ENCODE measurements around the gene NECAB3.
"Not testable (repeated sequence)": the region's sequence is repeated elsewhere in the genome, so short reads cannot be mapped to it uniquely, and the experiment has no call there.

The NECAB3 gene, protein sequence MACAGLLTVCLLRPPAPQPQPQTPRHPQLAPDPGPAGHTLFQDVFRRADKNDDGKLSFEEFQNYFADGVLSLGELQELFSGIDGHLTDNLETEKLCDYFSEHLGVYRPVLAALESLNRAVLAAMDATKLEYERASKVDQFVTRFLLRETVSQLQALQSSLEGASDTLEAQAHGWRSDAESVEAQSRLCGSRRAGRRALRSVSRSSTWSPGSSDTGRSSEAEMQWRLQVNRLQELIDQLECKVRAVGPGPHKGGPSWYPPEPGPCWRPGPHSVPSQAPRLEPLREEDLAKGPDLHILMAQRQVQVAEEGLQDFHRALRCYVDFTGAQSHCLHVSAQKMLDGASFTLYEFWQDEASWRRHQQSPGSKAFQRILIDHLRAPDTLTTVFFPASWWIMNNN

DNA sequence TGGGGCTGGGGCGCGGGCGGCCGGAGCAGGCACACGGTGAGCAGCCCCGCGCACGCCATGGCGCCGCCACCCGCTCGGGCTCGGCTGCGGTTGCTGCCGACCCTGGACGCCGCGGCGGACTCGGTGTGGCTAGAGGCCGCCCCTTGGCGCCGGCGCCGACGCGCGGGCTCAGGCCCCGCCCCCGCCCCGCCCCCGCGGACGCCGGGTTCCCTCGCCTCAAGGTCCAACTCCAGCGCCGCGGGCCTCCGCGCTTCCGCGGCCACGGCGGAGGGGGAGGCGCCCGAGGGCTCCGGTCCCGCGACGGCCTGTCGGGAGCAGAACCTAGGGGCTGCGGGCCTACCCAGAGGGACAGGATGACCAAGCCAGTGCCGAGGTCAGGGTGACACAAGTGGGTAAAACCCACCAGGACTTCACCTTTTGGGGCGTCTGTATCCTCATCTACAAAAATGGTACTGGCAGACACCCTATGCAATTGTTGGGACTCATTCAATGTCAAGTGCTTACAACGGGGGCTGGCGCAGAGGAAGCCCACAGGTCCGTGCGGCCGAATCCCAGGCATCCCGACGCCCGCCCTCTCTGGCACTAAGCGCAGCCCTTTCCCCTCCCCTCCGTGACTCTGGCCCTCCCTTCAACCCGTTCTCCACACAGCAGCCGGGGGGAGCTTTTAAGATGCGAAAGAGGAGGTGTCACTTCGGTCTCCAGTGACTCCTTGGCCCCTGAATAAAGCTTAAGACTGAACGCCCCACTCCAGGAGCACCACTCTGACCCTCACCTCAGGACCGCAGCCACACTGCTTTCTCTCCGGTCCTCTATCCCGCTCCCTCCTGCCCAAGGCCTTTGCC, at the start of gene NECAB3:
Gene NECAB3 (minus strand): TSS at position 135 of the 842 bp plus-strand sequence. CDS start 76 bp downstream, at position 59.
- DNase-seq: peak; percentile 78

DNA sequence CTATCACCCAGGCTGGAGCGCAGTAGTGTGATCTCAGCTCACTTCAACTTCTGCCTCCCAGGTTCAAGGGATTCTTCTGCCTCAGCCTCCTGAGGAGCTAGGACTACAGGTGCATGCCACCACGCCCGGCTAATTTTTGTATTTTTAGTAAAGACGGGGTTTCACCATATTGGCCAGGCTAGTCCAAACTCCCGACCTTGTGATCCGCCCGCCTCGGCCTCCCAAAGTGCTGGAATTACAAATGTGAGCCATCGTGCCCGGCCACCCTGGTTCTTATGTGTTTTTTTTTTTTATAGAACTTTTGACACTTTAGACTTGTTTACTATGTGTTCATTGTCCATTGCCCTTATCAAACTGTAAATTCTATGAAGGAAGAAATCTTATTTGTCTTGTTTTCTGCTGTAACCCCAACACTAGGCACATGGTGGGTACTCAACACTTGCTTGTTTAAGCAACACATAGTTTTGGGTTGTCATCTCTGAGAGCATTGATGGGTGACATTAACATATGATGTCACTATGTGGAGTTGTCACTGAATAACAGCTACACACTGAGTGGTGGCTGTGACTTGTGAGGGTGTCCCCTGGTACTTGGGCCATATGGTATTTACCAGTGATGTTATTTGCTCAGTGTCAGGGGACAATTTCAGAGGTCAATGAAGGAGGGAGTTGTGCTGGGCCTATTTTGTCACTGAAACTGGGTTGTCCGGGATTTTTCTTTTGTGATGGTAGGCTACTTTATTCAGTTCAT, 47.3 kb upstream of the NECAB3 start:
- no peak for DNase-seq

DNA sequence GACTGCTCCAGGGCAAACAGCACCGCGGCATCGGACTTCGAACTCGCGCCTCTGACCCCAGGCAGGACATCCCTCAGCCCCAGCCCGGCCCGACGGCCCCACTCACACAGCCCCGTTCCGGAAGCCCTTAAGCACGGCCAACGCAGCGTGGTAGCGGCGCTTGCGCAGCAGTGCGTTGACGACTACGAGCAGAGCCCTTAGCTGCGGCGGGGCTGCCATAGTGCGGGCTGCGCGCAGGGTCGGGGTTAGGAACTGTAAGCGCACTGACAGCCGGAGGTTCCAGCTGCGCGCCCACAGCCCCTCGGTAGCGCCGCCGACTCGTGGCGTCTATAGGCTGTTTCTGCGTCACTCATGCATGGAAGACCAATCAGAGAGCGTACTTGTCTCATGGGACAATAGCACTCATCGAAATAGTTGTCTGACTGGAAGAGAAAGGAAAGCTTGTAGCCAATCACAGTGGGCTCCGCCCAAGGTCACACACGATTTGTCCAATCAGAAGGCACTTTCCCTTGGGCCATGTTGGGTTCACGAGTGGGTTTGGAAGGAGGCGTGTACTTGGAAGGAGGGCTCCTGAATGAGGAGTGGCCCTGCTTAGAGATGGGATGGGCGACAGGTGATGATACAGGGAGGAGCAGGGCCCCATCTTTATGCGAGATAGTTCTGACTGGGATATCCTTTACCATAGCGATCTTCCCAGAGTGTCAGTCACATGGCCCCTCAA, 45.9 kb upstream of the NECAB3 start, which contains the start of gene PXMP4:
Gene PXMP4 (minus strand): TSS at position 322 of the 721 bp plus-strand sequence. CDS start 103 bp downstream, at position 219.
- DNase-seq: peak; percentile 96

DNA sequence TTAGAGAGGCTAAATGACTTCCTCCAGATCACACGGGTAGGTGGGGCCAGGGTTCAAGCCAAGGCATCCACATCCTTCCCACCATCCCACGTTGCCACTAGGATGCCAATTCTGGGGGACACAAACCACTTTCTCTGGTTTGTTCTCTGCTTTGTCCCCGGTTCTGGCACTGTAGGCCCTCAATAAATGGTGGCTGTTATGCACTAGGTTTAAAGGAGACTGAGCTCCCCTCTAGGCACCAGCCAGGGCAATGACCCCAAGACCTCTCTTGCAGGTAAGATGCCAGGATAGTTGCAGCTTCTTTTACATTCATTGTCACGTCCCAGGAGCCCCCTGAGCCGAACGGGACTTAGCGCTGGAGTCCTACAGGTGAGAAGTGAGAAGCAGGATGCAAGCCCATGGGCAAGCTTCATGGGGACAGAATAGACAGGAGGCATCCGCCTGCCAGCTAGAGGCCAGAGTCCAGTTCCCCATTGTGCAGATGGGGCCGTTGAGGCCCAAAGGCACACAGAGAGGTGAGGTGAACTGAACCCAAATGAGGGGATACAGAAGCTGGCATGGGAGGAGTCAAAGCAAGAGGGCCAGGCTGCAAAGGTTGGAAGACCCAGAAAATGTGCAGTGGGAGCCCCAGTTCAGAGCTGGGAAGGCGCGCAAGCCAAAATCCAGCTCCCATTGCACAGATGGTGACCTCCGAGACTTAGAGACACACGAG, 45.2 kb upstream of the NECAB3 start:
- DNase-seq: peak; percentile 5

DNA sequence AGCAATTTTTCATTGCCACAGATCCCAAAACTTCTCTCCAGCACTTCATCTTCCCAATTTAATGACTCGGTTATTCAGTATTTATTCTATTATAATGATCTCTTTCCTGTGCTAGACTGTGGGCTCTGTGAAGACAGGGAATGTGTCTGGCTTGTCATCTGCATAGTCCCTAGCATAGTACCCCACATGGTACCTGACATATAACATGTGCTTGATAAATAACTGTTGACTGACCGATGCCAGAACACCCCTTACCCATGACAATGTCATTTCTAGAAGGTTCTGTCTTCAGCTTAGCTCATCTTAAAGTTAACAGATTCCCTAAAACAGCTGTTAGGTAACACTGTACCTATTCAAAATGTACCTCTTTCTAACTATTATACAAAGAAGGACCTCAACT, 42.3 kb upstream of the NECAB3 start:
- no peak for DNase-seq

DNA sequence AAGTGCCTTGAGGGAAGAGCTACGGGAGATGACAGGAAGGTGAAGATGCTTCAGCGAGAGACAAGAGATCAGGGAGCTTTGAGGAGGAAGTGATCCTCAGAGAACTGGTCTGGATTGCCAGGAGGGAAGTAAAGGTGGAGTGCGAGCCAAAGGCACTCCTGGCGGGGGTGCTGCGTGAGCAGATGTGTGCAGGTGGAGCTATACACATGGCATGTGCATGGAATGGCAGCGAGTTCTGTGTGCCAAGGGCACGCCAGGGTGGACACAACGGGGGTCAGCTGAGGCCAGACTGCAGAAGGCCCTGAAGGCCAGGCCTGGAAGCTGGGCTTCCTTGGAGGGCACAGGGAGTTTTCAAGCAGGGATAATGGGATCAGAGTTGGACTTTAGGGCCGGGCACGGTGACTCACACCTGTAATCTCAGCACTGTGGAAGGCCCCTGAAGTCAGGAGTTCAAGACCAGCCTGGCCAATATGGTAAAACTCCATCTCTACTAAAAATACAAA, 39.7 kb upstream of the NECAB3 start:
- DNase-seq: no peak

DNA sequence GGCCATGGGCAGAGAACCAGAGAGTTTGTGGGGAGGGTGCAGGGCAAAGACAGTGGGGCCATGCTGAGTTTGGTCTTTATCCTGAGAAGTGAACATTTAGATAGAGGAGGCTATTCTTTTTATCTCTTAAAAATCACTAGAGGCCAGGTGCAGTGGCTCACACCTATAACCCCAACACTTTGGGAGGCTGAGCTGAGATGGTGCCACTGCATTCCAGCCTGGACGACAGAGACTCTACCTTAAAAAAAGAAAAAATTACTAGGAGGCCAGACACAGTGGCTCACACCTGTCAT, 37.2 kb upstream of the NECAB3 start:
- DNase-seq: no peak

DNA sequence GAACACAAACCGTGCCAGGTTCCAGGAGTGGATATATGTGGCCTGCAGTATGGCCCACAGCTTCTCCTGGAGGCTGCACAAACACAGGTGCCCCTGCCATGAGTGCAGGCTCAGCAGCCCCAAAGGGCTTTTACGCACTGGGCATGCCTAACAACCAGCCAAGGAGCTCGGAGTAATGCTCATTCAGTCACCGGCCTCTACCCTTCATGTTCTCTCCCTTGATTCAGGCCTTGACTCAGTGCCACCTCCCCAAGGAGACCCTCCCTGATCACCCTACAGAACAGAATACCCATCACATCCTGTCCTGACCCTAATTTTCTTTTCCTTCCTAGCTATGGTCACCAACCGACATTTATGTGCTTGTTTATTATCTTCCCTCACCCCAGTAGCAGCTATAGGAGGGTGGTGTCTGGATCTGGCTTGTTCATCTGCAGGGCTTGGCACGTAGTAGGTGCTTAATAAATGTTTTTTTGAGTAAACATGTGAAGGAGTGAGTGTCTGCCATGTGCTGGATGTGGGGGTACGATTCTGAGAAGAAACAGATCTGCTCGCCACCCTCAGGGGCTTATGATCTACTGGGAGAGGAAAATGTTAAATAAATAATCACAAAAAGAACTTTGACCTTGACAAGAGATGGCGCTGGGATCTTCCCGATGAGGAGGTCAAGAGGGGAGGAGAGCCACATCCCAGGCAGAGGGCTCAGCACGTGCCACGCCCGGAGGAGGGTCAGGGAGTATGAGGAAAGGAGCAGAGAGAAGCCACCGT, 36.6 kb upstream of the NECAB3 start:
- DNase-seq: no peak

DNA sequence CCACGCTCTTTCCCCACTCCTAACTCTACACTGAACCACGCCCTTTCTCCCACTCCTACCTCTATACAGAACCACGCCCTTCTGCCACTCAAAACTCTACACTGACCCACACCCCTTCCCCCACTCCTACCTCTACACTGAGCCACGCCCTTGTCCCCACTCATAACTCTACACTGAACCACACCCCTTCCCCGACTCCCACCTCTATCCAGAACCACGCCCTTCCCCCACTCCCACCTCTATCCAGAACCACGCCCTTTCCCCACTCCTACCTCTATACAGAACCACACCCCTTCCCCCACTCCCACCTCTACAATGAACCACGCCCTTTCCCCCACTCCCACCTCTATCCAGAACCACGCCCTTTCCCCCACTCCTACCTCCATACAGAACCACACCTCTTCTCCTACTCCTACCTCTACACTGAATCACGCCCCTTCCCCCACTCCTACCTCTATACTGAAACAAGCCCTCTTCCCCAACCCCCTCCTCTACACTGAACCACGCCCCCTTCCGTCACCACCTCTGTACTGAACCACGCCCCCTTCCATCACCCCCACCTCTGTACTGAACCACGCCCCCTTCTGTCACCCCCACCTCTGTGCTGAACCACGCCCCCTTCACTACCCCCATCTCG, 35.8 kb upstream of the NECAB3 start:
- no peak for DNase-seq

DNA sequence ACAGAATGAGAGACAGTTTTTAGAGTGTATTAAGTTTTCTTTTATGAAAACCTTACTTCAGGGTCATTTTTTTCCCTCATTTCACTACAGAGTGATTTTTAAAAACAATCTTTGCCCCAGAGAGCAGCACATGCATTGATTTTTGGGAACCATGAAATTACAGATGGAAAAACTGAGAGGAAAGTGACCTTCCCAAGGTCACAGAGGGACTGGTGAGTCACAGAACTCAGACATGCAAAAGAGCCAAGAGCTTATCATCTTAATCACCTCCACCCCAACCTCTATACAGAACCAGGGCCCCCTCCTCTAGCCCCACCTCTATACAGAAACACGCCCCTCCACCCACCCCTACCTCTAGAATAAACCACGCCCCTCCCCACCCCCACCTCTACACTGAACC, 35.2 kb upstream of the NECAB3 start:
- no peak for DNase-seq

DNA sequence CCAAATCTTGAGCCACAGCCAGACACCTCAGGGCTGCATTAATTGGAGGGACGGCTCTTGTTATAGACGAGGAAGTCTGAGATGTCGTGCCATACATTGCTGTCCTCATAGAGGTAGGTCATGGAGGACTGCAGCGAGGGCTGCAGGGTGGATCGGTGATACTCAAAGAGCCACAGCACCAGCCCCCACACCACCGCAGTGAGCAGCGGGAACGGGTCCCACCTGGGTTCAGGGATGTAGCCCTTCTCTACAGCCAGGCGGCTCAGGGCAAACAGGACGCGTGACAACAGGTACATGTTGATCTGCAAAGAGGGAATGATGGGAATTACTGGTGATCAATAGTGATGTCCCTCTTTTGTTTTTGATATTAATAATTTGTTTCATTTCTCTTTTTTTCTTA, 33.4 kb upstream of the NECAB3 start:
- DNase-seq: no peak

DNA sequence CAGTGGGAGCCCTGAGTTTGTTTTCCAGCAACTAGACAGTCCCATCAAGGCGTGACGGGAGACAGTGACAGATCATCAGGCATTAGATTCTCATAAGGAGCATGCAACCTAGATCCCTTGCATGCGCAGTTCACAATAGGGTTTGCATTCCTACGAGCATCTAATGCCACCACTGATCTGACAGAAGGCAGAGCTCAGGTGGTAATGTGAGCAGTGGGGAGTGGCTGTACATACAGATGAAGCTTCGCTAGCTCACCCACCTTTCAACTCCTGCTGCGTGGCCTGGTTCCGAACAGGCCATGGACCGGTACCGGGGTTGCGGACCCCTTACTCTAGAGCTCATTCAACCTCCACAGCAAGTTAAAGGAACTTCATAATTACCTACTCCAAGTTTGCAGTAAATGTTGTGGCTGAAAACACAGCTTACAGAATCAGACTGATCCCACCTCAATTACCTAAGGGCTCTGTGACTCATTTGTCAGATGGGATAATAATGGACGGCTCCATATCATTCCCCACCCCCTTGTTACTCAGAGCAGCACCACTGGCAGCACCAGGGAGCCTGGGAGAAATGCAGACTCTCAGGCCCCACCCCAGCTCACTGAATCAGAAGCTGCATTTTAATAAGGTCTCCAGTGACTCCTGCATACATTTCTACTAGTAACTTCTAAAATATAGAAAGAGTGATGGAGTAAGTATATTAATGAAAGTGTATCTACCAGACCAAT, 30.1 kb upstream of the NECAB3 start:
- DNase-seq: no peak

DNA sequence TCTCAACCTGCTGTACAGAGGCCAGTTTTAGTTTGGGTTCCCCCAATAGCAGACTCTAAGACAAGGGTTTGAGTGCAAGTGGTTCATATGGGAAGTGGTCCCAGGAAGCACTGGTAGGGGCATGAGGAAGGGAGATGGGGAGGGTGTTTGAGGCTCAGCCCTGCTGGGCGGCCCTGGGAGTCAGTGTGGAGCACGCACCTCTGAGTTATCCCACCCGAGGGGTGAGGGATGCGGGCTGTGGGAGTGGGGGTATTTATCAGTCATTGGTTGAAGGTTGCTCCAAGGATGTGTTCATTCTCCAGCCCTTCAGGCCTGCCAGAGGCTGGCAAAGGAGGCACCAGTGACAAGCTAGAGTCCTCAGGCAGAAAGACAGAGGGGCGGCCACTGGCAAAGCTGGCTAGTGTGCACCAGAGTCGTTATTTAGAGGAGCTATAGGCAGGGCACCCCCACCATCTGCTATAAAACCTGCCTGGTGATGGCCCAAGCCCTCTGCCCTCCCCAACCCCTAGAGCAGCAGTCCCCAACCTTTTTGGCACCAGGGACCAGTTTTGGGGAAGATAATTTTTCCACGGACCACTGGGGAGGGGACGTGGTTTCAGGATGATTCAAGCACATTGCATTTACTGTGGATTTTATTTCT, 29.4 kb upstream of the NECAB3 start:
- no peak for DNase-seq

DNA sequence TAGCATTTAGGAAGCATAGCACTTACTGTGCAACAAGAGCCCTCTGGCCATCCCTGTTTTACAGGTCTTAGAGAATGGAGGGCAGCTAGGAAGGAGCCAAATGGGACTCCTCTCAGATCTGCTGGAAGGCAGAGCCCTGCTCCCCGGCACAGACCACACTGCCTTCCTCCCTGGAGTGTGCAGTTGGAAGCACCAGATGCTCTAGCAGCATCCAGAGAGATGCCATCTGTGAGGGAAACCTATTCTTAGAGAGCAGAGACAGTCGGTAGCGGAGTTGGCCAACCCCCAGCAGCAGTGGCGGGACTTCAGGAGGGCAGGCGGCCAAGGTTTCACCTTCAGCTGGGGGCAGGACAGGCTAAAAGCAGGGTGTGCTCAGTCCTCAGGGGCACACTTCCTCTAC, 28.6 kb upstream of the NECAB3 start:
- DNase-seq: no peak

DNA sequence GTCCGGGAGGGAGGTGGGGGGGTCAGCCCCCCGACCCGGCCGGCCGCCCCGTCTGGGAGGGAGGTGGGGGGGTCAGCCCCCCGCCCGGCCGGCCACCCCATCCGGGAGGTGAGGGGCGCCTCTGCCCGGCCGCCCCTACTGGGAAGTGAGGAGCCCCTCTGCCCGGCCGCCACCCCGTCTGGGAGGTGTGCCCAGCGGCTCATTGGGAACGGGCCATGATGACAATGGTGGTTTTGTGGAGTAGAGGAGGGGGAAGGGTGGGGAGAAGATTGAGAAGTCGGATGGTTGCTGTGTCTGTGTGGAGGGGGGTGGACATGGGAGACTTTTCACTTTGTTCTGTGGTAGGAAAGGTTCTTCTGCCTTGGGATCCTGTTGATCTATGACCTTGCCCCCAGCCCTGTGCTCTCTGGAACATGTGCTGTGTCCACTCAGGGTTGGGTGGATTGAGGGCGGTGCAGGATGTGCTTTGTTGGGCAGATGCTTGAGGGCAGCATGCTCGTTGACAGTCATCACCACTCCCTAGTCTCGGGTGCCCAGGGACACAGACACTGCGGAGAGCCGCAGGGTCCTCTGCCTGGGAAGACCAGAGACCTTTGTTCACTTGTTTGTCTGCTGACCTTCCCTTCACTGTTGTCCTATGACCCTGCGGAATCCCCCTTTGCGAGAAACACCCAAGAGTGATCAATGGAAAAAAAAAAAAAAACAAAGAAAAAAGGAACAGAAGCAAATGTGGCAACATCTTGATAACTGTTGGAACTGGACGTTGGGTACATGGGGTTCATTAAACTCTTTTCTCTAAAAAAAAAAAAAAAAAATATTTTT, 27.6 kb upstream of the NECAB3 start:
- DNase-seq: no peak

DNA sequence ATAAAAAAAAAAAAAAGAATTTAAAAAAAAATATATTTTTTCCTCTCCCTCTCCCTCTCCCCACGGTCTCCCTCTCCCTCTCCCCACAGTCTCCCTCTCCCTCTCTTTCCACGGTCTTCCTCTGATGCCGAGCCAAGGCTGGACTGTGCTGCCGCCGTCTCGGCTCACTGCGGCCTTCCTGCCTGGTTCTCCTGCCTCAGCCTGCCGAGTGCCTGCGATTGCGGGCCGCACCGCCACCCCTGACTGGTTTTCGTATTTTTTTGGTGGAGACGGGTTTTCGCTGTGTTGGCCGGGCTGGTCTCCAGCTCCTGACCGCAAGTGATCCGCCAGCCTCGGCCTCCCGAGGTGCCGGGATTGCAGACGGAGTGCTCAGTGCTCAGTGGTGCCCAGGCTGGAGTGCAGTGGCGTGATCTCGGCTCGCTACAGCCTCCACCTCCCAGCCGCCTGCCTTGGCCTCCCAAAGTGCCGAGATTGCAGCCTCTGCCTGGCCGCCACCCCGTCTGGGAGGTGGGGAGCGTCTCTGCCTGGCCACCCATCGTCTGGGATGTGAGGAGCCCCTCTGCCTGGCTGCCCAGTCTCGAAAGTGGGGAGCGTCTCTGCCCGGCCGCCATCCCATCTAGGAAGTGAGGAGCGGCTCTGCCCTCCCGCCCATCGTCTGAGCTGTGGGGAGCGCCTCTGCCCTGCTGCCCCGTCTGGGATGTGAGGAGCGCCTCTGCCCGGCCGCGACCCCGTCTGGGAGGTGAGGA, 26.6 kb upstream of the NECAB3 start:
- not testable (repeated sequence) for DNase-seq

DNA sequence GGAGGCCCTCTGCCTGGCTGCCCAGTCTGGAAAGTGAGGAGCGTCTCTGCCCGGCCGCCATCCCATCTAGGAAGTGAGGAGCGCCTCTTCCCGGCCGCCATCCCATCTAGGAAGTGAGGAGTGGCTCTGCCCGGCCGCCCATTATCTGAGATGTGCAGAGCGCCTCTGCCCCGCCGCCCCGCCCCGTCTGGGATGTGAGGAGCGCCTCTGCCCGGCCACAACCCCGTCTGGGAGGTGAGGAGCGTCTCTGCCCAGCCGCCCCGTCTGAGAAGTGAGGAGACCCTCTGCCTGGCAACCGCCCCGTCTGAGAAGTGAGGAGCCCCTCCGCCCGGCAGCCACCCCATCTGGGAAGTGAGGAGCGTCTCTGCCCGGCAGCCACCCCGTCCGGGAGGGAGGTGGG, 24.7 kb upstream of the NECAB3 start:
- DNase-seq: not testable (repeated sequence)

DNA sequence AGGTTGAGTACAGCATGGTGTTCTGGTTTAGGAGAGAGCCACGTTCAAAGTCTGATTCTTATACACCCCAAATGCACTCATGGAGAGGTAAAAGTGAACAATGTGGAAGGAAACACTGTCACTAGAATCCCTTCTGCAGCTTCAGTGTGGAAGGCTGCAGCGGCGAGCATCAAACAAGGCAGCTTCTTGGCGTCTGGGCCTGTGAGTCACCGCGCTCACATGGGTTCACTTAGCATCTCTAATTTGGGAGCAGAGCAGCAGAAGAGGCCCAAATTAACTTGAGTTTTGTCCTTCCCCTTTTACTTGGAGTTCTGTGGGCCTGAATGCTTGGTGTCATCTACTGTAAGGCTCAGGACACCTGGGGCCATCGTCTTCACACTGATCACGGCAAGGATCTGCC, 22.9 kb upstream of the NECAB3 start:
- DNase-seq: no peak

Data from activated CD4-positive, alpha-beta T cell treated with anti-CD3 and anti-CD28 coated beads, Interleukin-2, Interleukin-6, amounts not matched to agents 100 ng/mL and 50 ng/mL, durations not matched to agents 16 hours and 8 hours (primary cell).